ENCODE data around the gene PTGR1.

- TF ChIP-seq REST (IDR thresholded peaks at IDR 0.05; ENCODE audit: low read depth) (no peak), RAD21 (IDR thresholded peaks at IDR 0.05; ENCODE audit: low read depth) (no peak)
Observed at GRCh38 chr9:111649016-111649415, 49.6 kb upstream of the PTGR1 start.
